ENCODE results near the gene SBK2.

- TF ChIP-seq CTCF (IDR thresholded peaks at IDR 0.05; ENCODE audit: extremely low read depth in 1 of 2, insufficient read depth in 1 of 2, low read depth in 1 of 2, low read length in 2 of 2) (no peak), POLR2A (IDR thresholded peaks at IDR 0.05; ENCODE audit: low read depth, low read length) (no peak), MAX (IDR thresholded peaks at IDR 0.05; ENCODE audit: insufficient read depth, insufficient read length) (no peak), FOS (IDR thresholded peaks at IDR 0.05; ENCODE audit: borderline replicate concordance, insufficient read depth, low read length) (no peak), EZH2 (IDR thresholded peaks at IDR 0.05; ENCODE audit: borderline replicate concordance, low read depth, low read length, severe bottlenecking) (no peak)
These were observed 44.5 kb downstream of the SBK2 start for GRCh38 chr19:55492362-55492944.

All from endothelial cell of umbilical vein (primary cell).